Spinal cord (tissue), 10 donors: ENCODE measurements around the gene MLLT1. TPM values are rescaled to one million over a fixed set of nuclear protein-coding genes. Genes with fewer than 3 reads are reported as not detected.

Experiments
- DNase-seq, 6 donors: peaks; one replicate each; pipeline versions ENCODE4 v3.0.0 to v3.0.0-alpha.2; 2013 to 2015; ENCODE audit warnings: low spot score in 6 of 6, low read depth in 4 of 6
- H3K27ac ChIP-seq: one replicate; pipeline ENCODE4 v1.5.1; 2013; ENCODE audit warnings: low read depth, low read length, control low read depth
- H3K27me3 ChIP-seq: one replicate; pipeline ENCODE4 v1.6.1; 2013; ENCODE audit warnings: low read length; ENCODE audit not compliant: control insufficient read depth, insufficient read depth
- H3K36me3 ChIP-seq: one replicate; pipeline ENCODE4 v1.6.1; 2013; ENCODE audit warnings: low read length; ENCODE audit not compliant: control insufficient read depth, insufficient read depth
- H3K4me1 ChIP-seq: one replicate; pipeline ENCODE4 v1.6.1; 2013; ENCODE audit warnings: low read length; ENCODE audit not compliant: control insufficient read depth, insufficient read depth
- H3K4me3 ChIP-seq: one replicate; pipeline ENCODE4 v1.5.1; 2013; ENCODE audit warnings: low read depth, low read length, control low read depth
- H3K9me3 ChIP-seq: one replicate; pipeline ENCODE4 v1.6.1; 2013; ENCODE audit warnings: low read length; ENCODE audit not compliant: control insufficient read depth, insufficient read depth
- WGBS: methylation state at CpG from one replicate; pipeline ENCODE4 v1.1.5; 2013; ENCODE audit warnings: missing lambda C conversion rate; ENCODE audit not compliant: insufficient coverage; 5-methylcytosine and 5-hydroxymethylcytosine counted together
- polyA plus RNA-seq, 2 donors: library from polyadenylated mRNA; unstranded; fragments of 120-200 nt; gene quantifications; one replicate each; pipeline ENCODE4 v1.2.1, GENCODE V29; 2013; ENCODE audit not compliant: insufficient read length in 2 of 2
- total RNA-seq, 2 donors: library from RNA; depleted of rRNA in 1 of 2; stranded (reverse); fragments of 120-200 nt in 1 of 2; fragments of >200 nt in 1 of 2; gene quantifications; one replicate each; pipeline versions ENCODE4 v1.2.3 to v1.2.4, GENCODE V29; 2013 to 2014
- donor health status: healthy.

MLLT1 gene
- total and polyA plus RNA-seq, 4 donors: 11.5 to 132 (median 80.5) TPM

DNA sequence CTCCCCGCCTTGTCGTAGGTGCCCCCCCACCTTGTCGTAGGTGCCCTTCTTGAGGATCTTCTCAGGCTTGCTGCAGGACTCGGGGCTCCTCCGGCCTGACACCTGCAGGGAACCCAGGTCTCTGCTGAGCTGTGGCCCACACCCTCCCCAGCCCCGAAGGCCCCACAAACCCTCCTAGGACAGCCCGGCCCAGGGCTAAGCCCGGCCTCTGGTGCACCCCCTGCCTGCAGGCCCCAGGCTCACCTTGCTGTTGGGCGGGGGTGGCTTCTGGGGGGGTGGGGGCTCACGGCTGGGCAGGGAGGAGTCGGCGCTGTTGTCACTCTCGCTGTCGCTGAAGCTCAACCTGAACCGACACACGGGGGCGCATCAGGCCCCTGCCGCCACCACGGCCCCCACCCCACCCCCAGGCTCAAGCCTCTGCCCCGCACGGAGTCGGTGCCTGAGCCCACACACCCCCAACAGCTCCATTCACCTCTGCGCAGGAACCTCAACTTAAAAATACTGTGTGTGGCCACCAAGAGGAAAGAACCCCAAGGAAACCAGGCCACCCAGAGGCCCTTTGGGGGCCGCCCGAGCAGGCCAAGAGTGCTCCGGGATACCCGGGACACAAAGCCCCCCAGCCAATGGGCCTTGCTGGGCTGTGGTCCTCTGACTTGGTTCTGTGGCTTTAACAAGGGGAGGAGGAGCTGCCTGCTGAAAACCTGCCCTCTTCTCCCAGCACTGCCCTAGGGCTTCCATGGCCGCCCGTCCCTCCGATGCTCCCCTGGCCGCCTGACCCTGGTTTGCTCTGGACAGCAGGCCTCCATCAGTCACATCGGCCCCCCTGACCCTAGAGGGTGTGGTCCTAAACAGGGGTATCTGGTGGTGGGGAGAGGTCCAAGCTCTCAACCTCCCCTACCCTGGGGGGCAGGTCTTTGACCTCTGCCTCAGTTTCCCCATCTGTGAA is 65.8 kb downstream of the MLLT1 start:
- no peak overlapping the region for H3K27ac ChIP-seq
- peaks cover 89% of the 10 kb centered on the region for H3K36me3 ChIP-seq
- no peak for DNase-seq
- no peaks in the 10 kb centered on the region for H3K27me3 ChIP-seq
- H3K4me1 ChIP-seq: peaks cover 41% of the 10 kb centered on the region
- no peaks in the 10 kb centered on the region for H3K9me3 ChIP-seq
- no peak overlapping the region for H3K4me3 ChIP-seq
- 94% methylated on average over 8 of the region's 32 CpGs for WGBS

DNA sequence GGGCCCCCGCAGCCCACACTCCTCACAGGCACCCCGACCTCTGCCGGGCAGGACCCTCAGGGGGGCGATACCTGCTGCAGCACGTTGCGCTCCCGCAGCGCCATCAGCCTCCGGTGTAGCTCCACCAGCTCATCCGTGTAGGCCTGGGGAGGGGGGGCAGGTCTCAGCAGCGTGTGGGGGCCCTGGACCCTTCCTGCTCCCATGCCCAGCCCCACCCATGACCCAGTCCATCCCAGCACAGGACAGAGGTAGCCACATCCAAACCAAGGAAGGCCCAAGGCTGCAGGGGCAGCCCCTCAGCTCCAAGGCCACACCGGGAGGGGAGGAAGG is 66.5 kb downstream of the MLLT1 start:
- Histone ChIP-seq H3K4me1 (peaks cover 34% of the 10 kb centered on the region), H3K4me3 (no peak overlapping the region), H3K36me3 (peaks cover 82% of the 10 kb centered on the region), H3K27ac (no peak overlapping the region), H3K9me3 (no peaks in the 10 kb centered on the region), H3K27me3 (no peaks in the 10 kb centered on the region)
- no peak for DNase-seq
- WGBS: 72% methylated on average over 2 of the region's 12 CpGs

DNA sequence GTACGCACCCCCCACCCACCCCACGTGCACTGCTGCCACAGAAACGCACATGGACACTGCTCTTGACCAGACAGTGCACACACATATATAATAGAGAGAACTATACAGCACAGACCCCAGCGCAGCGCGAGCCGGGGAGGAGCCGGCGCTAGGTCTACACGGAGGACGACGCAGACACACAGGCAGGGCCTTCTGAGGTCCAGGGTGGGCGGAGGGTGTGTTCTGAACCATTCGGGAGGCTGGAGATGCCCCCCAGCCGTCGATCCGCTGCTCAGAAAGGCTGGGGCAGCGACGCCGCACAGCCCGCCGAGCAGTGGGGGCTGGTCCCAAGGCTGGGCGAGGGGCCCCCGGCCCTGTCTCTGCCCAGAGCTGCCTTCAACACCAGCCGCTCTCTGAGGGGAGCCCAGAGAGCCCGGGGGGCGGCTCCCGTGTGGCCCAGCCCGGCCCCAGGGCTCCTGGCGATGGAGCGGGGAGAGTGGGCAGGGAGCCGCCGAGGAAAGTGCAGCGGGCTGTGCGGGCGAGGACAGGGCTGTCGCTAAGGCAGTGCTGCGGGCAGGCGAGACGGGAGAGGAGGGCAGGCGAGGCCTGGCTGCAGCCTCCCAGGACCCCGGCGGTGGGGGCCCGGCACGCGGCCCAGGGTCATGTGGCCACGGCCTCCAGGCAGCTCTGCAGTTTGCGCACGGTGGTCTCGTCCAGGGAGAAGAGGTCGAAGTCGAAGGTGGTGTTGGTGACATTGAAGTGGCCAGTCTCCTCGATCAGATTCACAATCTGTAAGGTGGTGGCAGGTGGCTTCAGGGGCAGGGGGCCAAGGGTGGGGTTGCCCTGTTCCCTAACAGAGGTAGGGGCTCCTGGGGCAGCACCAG is 67.1 kb downstream of the MLLT1 start:
- no peak overlapping the region for H3K4me3 ChIP-seq
- H3K27me3 ChIP-seq: no peaks in the 10 kb centered on the region
- peaks cover 28% of the 10 kb centered on the region for H3K4me1 ChIP-seq
- DNase-seq: no peak
- H3K36me3 ChIP-seq: peaks cover 76% of the 10 kb centered on the region
- no peak overlapping the region for H3K27ac ChIP-seq
- 92% methylated on average over 50 of the region's 53 CpGs for WGBS
- H3K9me3 ChIP-seq: no peaks in the 10 kb centered on the region

DNA sequence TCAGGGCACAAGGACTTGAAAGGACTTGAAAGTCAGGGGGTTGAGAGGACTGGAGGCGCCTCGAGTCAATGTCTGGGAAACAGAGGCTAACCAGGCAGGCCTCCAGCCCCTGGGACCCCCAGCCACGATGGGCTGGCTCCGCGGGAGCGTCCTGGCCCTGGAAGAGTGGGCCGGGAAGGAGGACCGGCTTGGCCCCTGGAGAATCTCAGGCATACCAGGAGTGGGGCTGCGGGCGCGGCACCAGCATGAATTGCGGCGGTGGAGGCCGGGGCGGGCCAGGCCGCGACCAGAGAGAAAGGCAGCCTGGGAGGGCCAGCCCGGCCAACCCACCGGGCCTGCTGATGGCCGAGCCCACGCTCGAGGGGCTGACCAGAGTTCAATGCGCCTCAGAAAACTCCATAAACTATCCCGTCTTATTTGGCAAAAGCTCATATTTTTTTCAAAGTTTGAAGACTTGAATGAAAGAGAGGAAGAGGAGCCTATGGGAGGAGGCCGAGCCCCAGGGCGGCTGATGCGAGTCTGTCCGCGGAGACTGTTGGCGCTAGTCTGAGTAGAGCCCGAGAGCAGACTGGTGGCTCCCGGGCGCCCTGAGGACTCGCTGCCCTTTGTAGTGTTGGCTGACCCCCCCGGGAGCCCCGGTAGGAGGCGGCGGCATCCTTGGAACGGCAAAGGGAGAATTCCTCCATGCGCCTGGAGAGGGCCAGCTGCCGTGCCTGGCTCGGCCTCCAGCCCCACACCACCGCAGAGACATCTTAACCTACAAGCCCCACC is 68.0 kb downstream of the MLLT1 start:
- WGBS: 86% methylated on average over 34 of the region's 43 CpGs
- Histone ChIP-seq H3K36me3 (peaks cover 71% of the 10 kb centered on the region), H3K4me1 (peaks cover 20% of the 10 kb centered on the region), H3K27me3 (no peaks in the 10 kb centered on the region), H3K9me3 (no peaks in the 10 kb centered on the region), H3K4me3 (no peak overlapping the region), H3K27ac (no peak overlapping the region)
- DNase-seq: no peak

DNA sequence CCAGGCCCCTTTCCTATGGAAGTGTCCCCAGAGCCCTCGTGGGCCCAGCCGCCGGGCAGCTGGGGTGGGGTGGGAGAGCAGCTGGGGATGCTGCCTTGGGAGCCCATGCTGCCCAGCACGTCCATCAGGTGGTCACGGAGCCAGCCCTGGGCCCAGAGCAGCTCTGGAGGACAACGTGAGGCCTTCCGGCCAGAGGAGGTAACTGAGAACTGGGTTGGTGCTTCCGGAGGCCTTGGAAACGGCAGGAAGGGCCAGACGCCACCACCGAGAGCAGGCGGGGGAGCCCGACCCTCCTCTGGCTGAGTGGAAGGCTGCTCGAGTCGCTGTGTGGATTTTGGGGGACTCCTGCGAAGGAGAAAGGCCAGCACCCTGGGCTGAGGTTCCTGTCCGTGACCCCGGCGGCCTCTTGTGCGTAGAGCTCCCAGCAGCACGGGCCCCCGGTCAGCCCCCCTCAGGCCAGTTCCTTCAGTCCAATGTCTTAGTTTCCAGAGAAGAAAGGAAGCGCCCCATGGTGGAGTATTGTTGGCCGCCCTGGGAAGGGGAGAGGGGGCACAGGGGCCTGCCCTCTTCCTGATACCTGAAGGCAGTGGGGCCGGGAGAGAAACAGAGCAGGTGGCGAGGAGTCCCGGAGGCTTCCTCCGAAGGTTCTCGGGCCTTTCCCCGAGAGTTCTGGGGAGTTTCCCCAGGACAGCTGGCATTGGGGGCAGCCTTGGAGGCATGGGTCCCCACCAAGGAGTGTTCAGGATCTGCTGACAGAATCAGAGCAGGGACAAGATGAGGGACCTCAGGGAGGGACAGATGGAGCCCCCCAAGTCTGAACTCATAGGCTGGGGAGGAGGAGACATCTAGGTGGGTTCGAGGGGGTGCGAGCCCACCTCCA is 68.8 kb downstream of the MLLT1 start:
- no peak overlapping the region for H3K27ac ChIP-seq
- H3K9me3 ChIP-seq: no peaks in the 10 kb centered on the region
- 86% methylated on average over 30 of the region's 32 CpGs for WGBS
- H3K4me3 ChIP-seq: no peak overlapping the region
- no peak for DNase-seq
- H3K36me3 ChIP-seq: peaks cover 63% of the 10 kb centered on the region
- peaks cover 11% of the 10 kb centered on the region for H3K4me1 ChIP-seq
- H3K27me3 ChIP-seq: no peaks in the 10 kb centered on the region

DNA sequence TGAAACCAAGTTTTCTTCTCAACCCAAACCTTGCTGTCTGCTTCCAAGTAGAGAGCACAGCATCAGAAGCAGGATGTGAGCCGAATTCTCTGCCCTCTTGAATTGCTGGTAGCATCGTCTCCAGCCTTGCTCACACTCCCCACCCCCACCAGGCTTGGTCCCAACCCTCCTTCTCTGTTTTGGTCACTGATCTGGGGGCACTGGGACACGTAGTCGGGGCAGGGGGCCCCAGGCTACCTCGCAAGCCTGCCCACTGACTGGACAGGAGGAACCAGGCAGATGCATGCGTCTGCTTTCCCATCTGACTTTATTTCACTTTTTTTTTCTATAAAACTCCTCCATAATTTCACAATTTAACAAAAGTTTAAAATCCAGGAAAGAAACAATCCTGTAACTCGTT is 69.7 kb downstream of the MLLT1 start:
- Histone ChIP-seq H3K4me3 (no peak overlapping the region), H3K27ac (no peak overlapping the region), H3K36me3 (peaks cover 54% of the 10 kb centered on the region), H3K9me3 (no peaks in the 10 kb centered on the region), H3K4me1 (peaks cover 2% of the 10 kb centered on the region), H3K27me3 (no peaks in the 10 kb centered on the region)
- 94% methylated on average over 7 of the region's 7 CpGs for WGBS
- DNase-seq: no peak

DNA sequence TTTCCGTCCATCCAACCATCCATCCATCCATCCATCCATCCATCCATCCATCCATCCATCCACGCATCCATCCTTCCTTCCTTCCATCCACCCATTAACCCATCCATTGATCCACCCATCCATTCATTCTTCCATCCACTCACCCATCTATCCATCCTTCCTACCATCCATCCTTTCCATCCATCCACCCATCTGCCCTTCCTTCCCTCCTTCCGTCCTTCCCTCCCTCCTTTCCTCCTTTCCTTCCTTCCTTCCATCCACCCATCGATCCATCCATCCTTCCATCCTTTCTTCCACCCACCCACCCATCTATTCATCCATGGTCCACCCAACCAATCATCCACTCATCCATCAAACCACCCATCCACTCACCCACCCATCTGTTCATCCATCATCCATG is 70.1 kb downstream of the MLLT1 start:
- no peak overlapping the region for H3K4me3 ChIP-seq
- peaks cover 50% of the 10 kb centered on the region for H3K36me3 ChIP-seq
- no peak for DNase-seq
- no peaks in the 10 kb centered on the region for H3K4me1 ChIP-seq
- no peaks in the 10 kb centered on the region for H3K27me3 ChIP-seq
- 68% methylated on average over 4 of the region's 4 CpGs for WGBS
- no peak overlapping the region for H3K27ac ChIP-seq
- no peaks in the 10 kb centered on the region for H3K9me3 ChIP-seq

DNA sequence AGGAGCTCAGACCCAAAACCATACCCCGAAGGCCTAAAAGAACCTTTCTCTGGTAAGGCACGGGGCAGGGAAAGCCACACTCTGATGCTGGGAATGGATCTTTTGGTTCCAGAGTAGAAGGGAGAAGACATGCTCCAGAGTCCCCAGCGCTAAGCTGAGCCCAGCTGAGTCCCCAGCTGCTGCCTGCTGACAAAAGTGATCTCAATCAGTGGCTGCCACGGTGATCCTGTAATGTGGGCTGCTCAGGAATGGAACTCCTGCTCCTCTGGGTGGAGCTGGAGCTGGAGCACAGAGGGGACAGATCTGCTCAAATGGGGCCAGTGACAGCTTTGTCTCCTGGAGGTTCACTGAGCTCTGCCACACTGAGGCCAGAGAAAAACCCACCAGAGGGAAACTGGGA is 70.5 kb downstream of the MLLT1 start:
- H3K9me3 ChIP-seq: no peaks in the 10 kb centered on the region
- H3K27ac ChIP-seq: no peak overlapping the region
- H3K4me1 ChIP-seq: no peaks in the 10 kb centered on the region
- 66% methylated on average over 3 of the region's 4 CpGs for WGBS
- H3K27me3 ChIP-seq: no peaks in the 10 kb centered on the region
- no peak for DNase-seq
- H3K36me3 ChIP-seq: peaks cover 46% of the 10 kb centered on the region
- no peak overlapping the region for H3K4me3 ChIP-seq
